ENCODE data around the gene NID2. TPM values are rescaled to one million over a fixed set of nuclear protein-coding genes. Genes with fewer than 3 reads are reported as not detected.

Gene NID2
- total and polyA plus RNA-seq, 9 donors = 74.9 to 179 (median 112) TPM

DNA sequence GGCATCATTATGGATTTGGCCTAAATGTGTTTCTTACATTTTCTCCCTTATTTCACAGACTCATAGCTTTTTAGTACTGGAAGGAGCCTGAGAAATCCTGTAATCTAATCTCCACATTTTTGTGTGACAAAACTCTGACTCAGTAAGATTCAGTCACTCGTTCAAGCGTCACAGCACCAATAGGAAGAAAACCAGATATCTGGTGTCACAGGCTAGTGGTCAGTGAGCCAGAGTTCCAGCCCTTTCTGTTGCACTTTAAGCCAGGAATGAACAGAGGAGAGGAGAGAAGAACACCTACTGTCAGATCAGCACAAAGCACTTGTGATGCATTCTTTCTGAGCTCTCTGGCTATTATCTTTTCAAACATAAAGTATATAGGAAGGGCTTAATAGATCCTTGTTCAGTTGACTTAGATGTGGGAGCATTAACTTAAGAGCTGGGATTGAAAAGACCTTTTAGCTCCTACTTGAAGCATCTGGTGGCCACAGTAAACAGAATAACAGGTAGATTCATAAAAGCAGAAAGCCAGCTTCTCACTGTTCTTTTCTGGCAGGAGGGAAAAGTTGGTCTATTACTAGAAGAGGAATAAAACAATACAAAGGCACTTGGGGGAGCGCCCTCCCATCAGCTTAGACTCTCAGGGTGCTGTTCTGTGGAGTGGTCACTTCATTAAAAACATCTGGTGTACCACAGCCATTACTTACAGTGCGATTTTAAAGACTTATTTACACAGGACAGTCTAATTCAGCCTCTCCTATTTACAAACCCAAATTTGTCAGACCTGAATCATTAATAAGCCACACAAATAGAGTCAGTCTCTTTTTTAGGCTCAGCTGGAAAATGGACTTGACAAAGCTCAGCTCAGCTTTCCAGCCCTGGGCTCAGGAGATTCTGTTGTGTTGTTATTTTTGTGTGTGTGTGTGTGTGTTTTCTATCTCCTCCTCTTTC is 12.2 kb upstream of the NID2 start:
- Histone ChIP-seq H3K27ac (ENCODE audit: low read length) (no peak overlapping the region), H3K9me3 (replicated peaks; ENCODE audit: control insufficient read depth, low read depth, low read length) (peaks cover 4% of the 10 kb centered on the region), H3K4me1 (ENCODE audit: control insufficient read depth, insufficient read depth, low read length) (peaks cover 2% of the 10 kb centered on the region), H3K4me3 (ENCODE audit: low read length) (no peak overlapping the region), H3K36me3 (ENCODE audit: control insufficient read depth, insufficient read depth, low read length) (no peaks in the 10 kb centered on the region), H3K27me3 (ENCODE audit: control insufficient read depth, insufficient read depth, low read length) (no peaks in the 10 kb centered on the region)
- 60% methylated on average over 2 of the region's 4 CpGs for WGBS (ENCODE audit: insufficient coverage)
- peak; percentile 39 for DNase-seq

DNA sequence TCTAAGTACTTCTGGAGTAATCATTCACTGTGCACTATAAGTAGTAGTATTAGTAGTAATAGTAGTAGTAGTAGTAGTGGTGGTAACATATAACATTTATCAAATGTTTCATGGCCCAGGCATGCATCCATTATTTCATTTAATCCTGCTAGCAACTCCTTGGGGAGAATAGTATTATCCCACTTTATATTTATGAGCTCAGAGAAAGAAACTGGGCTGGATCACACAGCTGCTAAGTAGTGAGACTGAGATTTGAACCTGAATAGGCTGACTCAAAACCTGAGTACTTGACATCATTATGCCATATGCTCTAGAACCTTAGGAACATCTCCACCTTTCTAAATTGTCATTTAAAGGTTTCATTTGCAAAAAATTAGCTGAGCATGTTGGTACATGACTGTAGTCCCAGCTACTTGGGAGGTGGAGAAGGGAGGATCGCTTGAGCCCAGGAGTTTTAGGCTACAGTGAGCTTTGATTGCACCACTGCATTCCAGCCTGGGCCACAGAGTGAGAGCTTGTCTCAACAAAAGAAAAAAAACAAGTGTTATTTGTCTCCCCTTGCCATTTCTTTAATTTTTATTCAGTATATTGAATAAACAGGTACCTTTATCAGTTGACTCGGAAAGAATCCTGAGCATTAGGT is 11.4 kb upstream of the NID2 start:
- Histone ChIP-seq H3K4me3 (ENCODE audit: low read length) (no peak overlapping the region), H3K4me1 (ENCODE audit: control insufficient read depth, insufficient read depth, low read length) (peaks cover 2% of the 10 kb centered on the region), H3K36me3 (ENCODE audit: control insufficient read depth, insufficient read depth, low read length) (no peaks in the 10 kb centered on the region), H3K27ac (ENCODE audit: low read length) (no peak overlapping the region), H3K27me3 (ENCODE audit: control insufficient read depth, insufficient read depth, low read length) (no peaks in the 10 kb centered on the region), H3K9me3 (replicated peaks; ENCODE audit: control insufficient read depth, low read depth, low read length) (peaks cover 4% of the 10 kb centered on the region)
- WGBS (ENCODE audit: insufficient coverage) = no CpG with 5 or more reads among the region's 2 CpGs
- DNase-seq = no peak

- H3K27ac ChIP-seq (ENCODE audit: low read length) = no peak overlapping the region
- no peak for DNase-seq
- 100% methylated on average over 2 of the region's 7 CpGs for WGBS (ENCODE audit: insufficient coverage)
These were observed 10.5 kb upstream of the NID2 start for GRCh38 chr14:52079239-52079959.

DNA sequence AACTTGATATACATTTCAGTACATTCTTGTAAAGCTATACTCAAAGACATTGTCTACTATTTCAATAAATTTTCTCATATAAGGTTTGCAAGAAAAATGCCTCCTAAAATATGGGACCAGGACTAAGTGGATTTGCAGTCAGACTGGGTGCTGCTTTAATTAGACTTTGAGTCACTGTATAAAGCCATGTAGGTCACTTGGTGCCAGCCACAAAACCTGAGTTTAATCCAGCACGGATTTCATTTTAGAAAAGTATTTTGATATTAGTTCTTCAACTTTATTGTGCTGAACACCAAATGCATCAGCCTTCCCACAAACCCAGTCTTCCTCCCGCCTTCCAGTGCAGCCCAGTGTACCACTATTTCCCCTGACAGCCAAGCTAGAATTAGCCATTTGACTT is 9.9 kb upstream of the NID2 start:
- Histone ChIP-seq H3K27ac (ENCODE audit: low read length) (no peak overlapping the region), H3K4me1 (ENCODE audit: control insufficient read depth, insufficient read depth, low read length) (peaks cover 2% of the 10 kb centered on the region), H3K36me3 (ENCODE audit: control insufficient read depth, insufficient read depth, low read length) (no peaks in the 10 kb centered on the region), H3K4me3 (ENCODE audit: low read length) (no peak overlapping the region), H3K9me3 (replicated peaks; ENCODE audit: control insufficient read depth, low read depth, low read length) (no peaks in the 10 kb centered on the region), H3K27me3 (ENCODE audit: control insufficient read depth, insufficient read depth, low read length) (no peaks in the 10 kb centered on the region)
- DNase-seq = no peak
- WGBS (ENCODE audit: insufficient coverage) = 80% methylated on average over 1 of the region's 2 CpGs

More at GRCh38 chr14:52079239-52079959, 10.5 kb upstream of the NID2 start:
- Histone ChIP-seq H3K4me1 (ENCODE audit: control insufficient read depth, insufficient read depth, low read length) (peaks cover 2% of the 10 kb centered on the region), H3K27me3 (ENCODE audit: control insufficient read depth, insufficient read depth, low read length) (no peaks in the 10 kb centered on the region), H3K36me3 (ENCODE audit: control insufficient read depth, insufficient read depth, low read length) (no peaks in the 10 kb centered on the region), H3K4me3 (ENCODE audit: low read length) (no peak overlapping the region), H3K9me3 (replicated peaks; ENCODE audit: control insufficient read depth, low read depth, low read length) (no peaks in the 10 kb centered on the region)

DNA sequence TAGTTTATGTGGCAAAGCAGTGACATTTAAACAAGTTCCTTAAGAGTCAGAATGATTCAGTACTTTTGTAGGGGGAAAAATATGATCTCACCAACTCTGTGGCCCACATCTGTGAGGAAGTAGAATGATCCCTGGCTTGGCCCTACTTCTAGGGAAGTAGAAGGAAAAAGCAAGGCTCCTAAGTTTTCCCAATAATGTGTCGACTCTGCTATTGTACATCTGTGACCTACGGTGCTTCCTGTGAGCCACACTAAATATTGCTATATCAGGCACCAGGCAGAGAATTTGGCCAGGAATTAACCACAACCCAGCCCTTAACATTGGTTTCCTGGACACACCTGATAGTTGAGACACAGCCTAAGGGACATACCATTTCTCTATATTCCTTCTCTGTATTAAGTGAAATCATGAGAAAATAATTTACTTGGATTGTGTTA is 9.3 kb upstream of the NID2 start:
- no peaks in the 10 kb centered on the region for H3K36me3 ChIP-seq (ENCODE audit: control insufficient read depth, insufficient read depth, low read length)
- no peaks in the 10 kb centered on the region for H3K9me3 ChIP-seq (replicated peaks; ENCODE audit: control insufficient read depth, low read depth, low read length)
- DNase-seq = peak; percentile 68
- WGBS (ENCODE audit: insufficient coverage) = no CpG with 5 or more reads among the region's 2 CpGs
- H3K27ac ChIP-seq (ENCODE audit: low read length) = peak overlapping the region; percentile 32
- H3K27me3 ChIP-seq (ENCODE audit: control insufficient read depth, insufficient read depth, low read length) = no peaks in the 10 kb centered on the region
- H3K4me3 ChIP-seq (ENCODE audit: low read length) = no peak overlapping the region
- H3K4me1 ChIP-seq (ENCODE audit: control insufficient read depth, insufficient read depth, low read length) = peaks cover 2% of the 10 kb centered on the region

- peaks cover under 1% of the 10 kb centered on the region for H3K27me3 ChIP-seq (ENCODE audit: control insufficient read depth, insufficient read depth, low read length)
- peaks cover 2% of the 10 kb centered on the region for H3K4me1 ChIP-seq (ENCODE audit: control insufficient read depth, insufficient read depth, low read length)
- DNase-seq = peak; percentile 43
- H3K27ac ChIP-seq (ENCODE audit: low read length) = no peak overlapping the region
- H3K9me3 ChIP-seq (replicated peaks; ENCODE audit: control insufficient read depth, low read depth, low read length) = no peaks in the 10 kb centered on the region
- WGBS (ENCODE audit: insufficient coverage) = no CpG with 5 or more reads among the region's 2 CpGs
- H3K4me3 ChIP-seq (ENCODE audit: low read length) = no peak overlapping the region
- no peaks in the 10 kb centered on the region for H3K36me3 ChIP-seq (ENCODE audit: control insufficient read depth, insufficient read depth, low read length)
These were observed 8.6 kb upstream of the NID2 start for GRCh38 chr14:52077256-52077979.

DNA sequence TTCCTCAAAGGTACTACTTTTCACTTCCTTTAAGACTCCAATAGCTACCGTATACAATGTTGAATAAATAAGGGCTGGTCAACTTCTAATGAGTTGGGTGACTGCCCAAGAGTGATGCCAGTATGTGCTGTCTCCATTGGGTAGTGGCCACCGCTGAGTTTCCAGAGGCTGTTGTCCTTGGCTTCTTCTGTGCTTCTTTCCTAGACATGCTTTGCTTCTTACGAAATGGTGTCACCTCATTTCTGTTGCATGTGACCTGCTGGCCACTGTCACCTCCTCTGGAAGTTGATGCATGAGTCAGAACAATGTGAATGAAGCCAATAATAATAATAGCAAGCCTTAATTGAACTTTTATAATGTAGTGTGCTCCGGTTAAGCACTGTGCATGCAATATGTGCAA is 7.5 kb upstream of the NID2 start:
- Histone ChIP-seq H3K9me3 (replicated peaks; ENCODE audit: control insufficient read depth, low read depth, low read length) (no peaks in the 10 kb centered on the region), H3K27me3 (ENCODE audit: control insufficient read depth, insufficient read depth, low read length) (peaks cover 3% of the 10 kb centered on the region), H3K4me3 (ENCODE audit: low read length) (no peak overlapping the region), H3K36me3 (ENCODE audit: control insufficient read depth, insufficient read depth, low read length) (no peaks in the 10 kb centered on the region), H3K4me1 (ENCODE audit: control insufficient read depth, insufficient read depth, low read length) (peaks cover 2% of the 10 kb centered on the region), H3K27ac (ENCODE audit: low read length) (no peak overlapping the region)
- no CpG with 5 or more reads among the region's 4 CpGs for WGBS (ENCODE audit: insufficient coverage)
- no peak for DNase-seq

DNA sequence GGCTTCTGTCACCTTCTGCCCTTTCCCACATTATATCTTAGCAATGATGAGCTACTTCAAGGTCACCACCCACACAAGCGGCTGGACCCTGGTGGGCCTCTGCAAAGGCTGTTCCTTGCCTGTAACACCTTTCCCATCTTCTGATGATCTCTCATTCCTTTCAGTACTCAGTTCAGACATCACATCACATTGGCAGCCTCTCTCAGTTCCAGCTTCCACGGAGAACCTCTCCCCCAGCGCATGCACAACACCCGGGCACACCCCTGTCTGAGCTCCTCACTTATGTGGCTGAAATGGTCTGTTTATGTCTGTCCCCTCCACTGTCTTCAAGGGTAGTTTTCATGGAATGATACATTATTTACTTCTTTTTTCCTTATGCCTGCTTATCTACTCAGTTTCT is 6.5 kb upstream of the NID2 start:
- Histone ChIP-seq H3K4me3 (ENCODE audit: low read length) (no peak overlapping the region), H3K4me1 (ENCODE audit: control insufficient read depth, insufficient read depth, low read length) (peaks cover 2% of the 10 kb centered on the region), H3K36me3 (ENCODE audit: control insufficient read depth, insufficient read depth, low read length) (no peaks in the 10 kb centered on the region), H3K9me3 (replicated peaks; ENCODE audit: control insufficient read depth, low read depth, low read length) (no peaks in the 10 kb centered on the region), H3K27ac (ENCODE audit: low read length) (no peak overlapping the region), H3K27me3 (ENCODE audit: control insufficient read depth, insufficient read depth, low read length) (peaks cover 8% of the 10 kb centered on the region)
- DNase-seq = no peak
- 89% methylated on average over 1 of the region's 4 CpGs for WGBS (ENCODE audit: insufficient coverage)

GRCh38 chr14:52073251-52073650 is 4.4 kb upstream of the NID2 start:
- Histone ChIP-seq H3K27ac (ENCODE audit: low read length) (no peak overlapping the region), H3K36me3 (ENCODE audit: control insufficient read depth, insufficient read depth, low read length) (no peaks in the 10 kb centered on the region), H3K4me3 (ENCODE audit: low read length) (no peak overlapping the region), H3K27me3 (ENCODE audit: control insufficient read depth, insufficient read depth, low read length) (peaks cover 24% of the 10 kb centered on the region), H3K9me3 (replicated peaks; ENCODE audit: control insufficient read depth, low read depth, low read length) (no peaks in the 10 kb centered on the region), H3K4me1 (ENCODE audit: control insufficient read depth, insufficient read depth, low read length) (peaks cover 14% of the 10 kb centered on the region)
- WGBS (ENCODE audit: insufficient coverage) = no CpG with 5 or more reads among the region's 1 CpG
- DNase-seq = no peak

Measured in muscle of leg (tissue), 11 donors.